HG03196 (cell line): Measurements from ENCODE around the gene CFAP65.

Source experiments
- ATAC-seq: cut with Tn5 transposase; IDR thresholded peaks from one replicate; pipeline ENCODE4 v1.9.1; 2021; ENCODE audit not compliant: unreplicated experiment

CFAP65 gene

GRCh38 chr2:219032051-219032745 lies 9.1 kb downstream of the CFAP65 start:
- no peak for ATAC-seq

- no peak for ATAC-seq
Measured at GRCh38 chr2:219031005-219031738, 10.1 kb downstream of the CFAP65 start.

- ATAC-seq = no peak
Measured at GRCh38 chr2:219030177-219030940, 11.0 kb downstream of the CFAP65 start.

- peak; percentile 57 for ATAC-seq
Measured at GRCh38 chr2:219029829-219030165, 11.5 kb downstream of the CFAP65 start.

- no peak for ATAC-seq
Measured at GRCh38 chr2:219028996-219029828, 12.1 kb downstream of the CFAP65 start.

GRCh38 chr2:219028141-219028540 lies 13.2 kb downstream of the CFAP65 start:
- ATAC-seq = no peak

- no peak for ATAC-seq
Measured at GRCh38 chr2:219027511-219028055, 13.7 kb downstream of the CFAP65 start.

- no peak for ATAC-seq
Measured at GRCh38 chr2:219026946-219027345, 14.4 kb downstream of the CFAP65 start.

- ATAC-seq = no peak
Measured at GRCh38 chr2:219025637-219026585, 15.4 kb downstream of the CFAP65 start.

- no peak for ATAC-seq
Measured at GRCh38 chr2:219024059-219024458, 17.3 kb downstream of the CFAP65 start.

- ATAC-seq = no peak
Measured at GRCh38 chr2:219023045-219023605, 18.2 kb downstream of the CFAP65 start.

- no peak for ATAC-seq
Measured at GRCh38 chr2:219022616-219023015, 18.7 kb downstream of the CFAP65 start.

GRCh38 chr2:219022041-219022440 lies 19.3 kb downstream of the CFAP65 start:
- no peak for ATAC-seq

GRCh38 chr2:219021591-219021990 lies 19.7 kb downstream of the CFAP65 start:
- ATAC-seq = no peak

- ATAC-seq = no peak
Measured at GRCh38 chr2:219020604-219021365, 20.5 kb downstream of the CFAP65 start.

GRCh38 chr2:219019436-219019835 lies 21.9 kb downstream of the CFAP65 start:
- ATAC-seq = no peak

GRCh38 chr2:219018726-219019125 lies 22.6 kb downstream of the CFAP65 start:
- no peak for ATAC-seq

GRCh38 chr2:219018286-219018685 lies 23.0 kb downstream of the CFAP65 start:
- ATAC-seq = no peak
